Gastroesophageal sphincter (tissue), 4 donors: ENCODE measurements around the gene RBBP7. TPM values are rescaled to one million over a fixed set of nuclear protein-coding genes. Genes with fewer than 3 reads are reported as not detected.

Source experiments
- ATAC-seq: fragments of 150-250 bp; one replicate; pipeline ENCODE4 v1.9.1; 2016; ENCODE audit warnings: mild to moderate bottlenecking, moderate library complexity
- H3K27ac ChIP-seq, 4 donors: fragments of 200-600 bp; sonication (generic) in 3 of 4; 1 replicate in 3 of 4; 2 replicates in 1 of 4; pipeline ENCODE4 v1.5.1; 2016 to 2019
- H3K27me3 ChIP-seq: fragments of 200-600 bp; sonication (generic); one replicate; pipeline ENCODE4 v1.5.1; 2019
- H3K36me3 ChIP-seq, 2 donors: fragments of 200-600 bp; sonication (generic); one replicate each; pipeline ENCODE4 v1.5.1; 2019; ENCODE audit warnings: control low read depth in 1 of 2
- H3K4me1 ChIP-seq, 3 donors: fragments of 200-600 bp; sonication (generic); 1 replicate in 2 of 3; 2 replicates in 1 of 3; pipeline ENCODE4 v1.5.1; 2016 to 2019; ENCODE audit warnings: control low read depth in 2 of 3
- H3K4me3 ChIP-seq, 2 donors: fragments of 200-600 bp; sonication (generic); one replicate each; pipeline ENCODE4 v1.5.1; 2019; ENCODE audit warnings: mild to moderate bottlenecking in 1 of 2, moderate library complexity in 1 of 2
- H3K9me3 ChIP-seq, 3 donors: fragments of 200-600 bp; sonication (generic); one replicate each; pipeline ENCODE4 v1.5.1; 2017 to 2019; ENCODE audit warnings: control low read depth in 2 of 3
- CTCF ChIP-seq, 4 experiments: fragments of 200-600 bp in 2 of 4; fragments of 450-650 bp in 2 of 4; sonication (generic) in 1 of 4; IDR thresholded peaks; one replicate each; pipeline ENCODE4 v1.5.1; 2017 to 2019; ENCODE audit warnings: antibody characterized with exemption in 4 of 4, mild to moderate bottlenecking in 2 of 4, moderate library complexity in 2 of 4
- EP300 ChIP-seq: sonication (generic); formaldehyde crosslinking; IDR thresholded peaks from one replicate; pipeline ENCODE4 v1.6.1; 2017; ENCODE audit warnings: antibody characterized with exemption, mild to moderate bottlenecking
- POLR2A ChIP-seq, 2 donors: fragments of 450-650 bp; IDR thresholded peaks; one replicate each; pipeline ENCODE4 v1.6.1; 2017; ENCODE audit warnings: antibody characterized with exemption in 2 of 2, mild to moderate bottlenecking in 2 of 2, moderate library complexity in 1 of 2
- POLR2AphosphoS5 ChIP-seq: sonication (generic); formaldehyde crosslinking; IDR thresholded peaks from one replicate; pipeline ENCODE4 v1.6.1; 2017; ENCODE audit warnings: antibody characterized with exemption
- WGBS, 2 donors: methylation state at CpG; one replicate each; pipeline ENCODE4 v1.1.5; 2018; ENCODE audit warnings: low coverage in 1 of 2; 5-methylcytosine and 5-hydroxymethylcytosine counted together
- total RNA-seq, 4 donors: library from RNA; depleted of rRNA; stranded (reverse); fragments of >200 nt; gene quantifications; one replicate each; pipeline ENCODE4 v1.1.0, GENCODE V29; 2016

The RBBP7 gene
- total RNA-seq, 4 donors from 2014 or later, result 112 to 233 (median 119) TPM

GRCh38 chrX:16910376-16910775, 40.2 kb upstream of the RBBP7 start:
- Histone ChIP-seq H3K9me3 (no peaks in the 10 kb centered on the region), H3K27me3 (no peaks in the 10 kb centered on the region), H3K4me1 (no peaks in the 10 kb centered on the region), H3K27ac (no peak overlapping the region), H3K36me3 (no peaks in the 10 kb centered on the region), H3K4me3 (no peak overlapping the region)
- no peak for ATAC-seq
- 71% methylated on average over 1 of the region's 1 CpG; no CpG with 5 or more reads in 1 of the 2 donors for WGBS, 2 donors
- TF ChIP-seq POLR2AphosphoS5 (no peak), EP300 (no peak), POLR2A (IDR thresholded peaks at IDR 0.05) (no peak), CTCF (IDR thresholded peaks at IDR 0.05) (no peak)

GRCh38 chrX:16903274-16904022, 33.3 kb upstream of the RBBP7 start:
- H3K27ac ChIP-seq, result no peak overlapping the region
- TF ChIP-seq EP300 (no peak), POLR2AphosphoS5 (no peak)
- ATAC-seq, result no peak
- no peaks in the 10 kb centered on the region for H3K36me3 ChIP-seq
- no peak overlapping the region for H3K4me3 ChIP-seq
- H3K27me3 ChIP-seq, result no peaks in the 10 kb centered on the region
- H3K9me3 ChIP-seq, result no peaks in the 10 kb centered on the region
- H3K4me1 ChIP-seq, result no peaks in the 10 kb centered on the region
- WGBS, 2 donors, result 27 to 47% methylated on average over 2 to 3 of the region's 8 CpGs

GRCh38 chrX:16897445-16897844, 27.3 kb upstream of the RBBP7 start:
- Histone ChIP-seq H3K36me3 (no peaks in the 10 kb centered on the region), H3K9me3 (no peaks in the 10 kb centered on the region), H3K27ac (no peak overlapping the region), H3K4me1 (no peaks in the 10 kb centered on the region), H3K27me3 (no peaks in the 10 kb centered on the region), H3K4me3 (no peak overlapping the region)
- no CpG with 5 or more reads among the region's 2 CpGs for WGBS, 2 donors
- no peak for TF ChIP-seq CTCF (IDR thresholded peaks at IDR 0.05)
- no peak for TF ChIP-seq POLR2AphosphoS5
- TF ChIP-seq POLR2A (IDR thresholded peaks at IDR 0.05), result no peak
- no peak for TF ChIP-seq EP300
- ATAC-seq, result no peak

- no peaks in the 10 kb centered on the region for H3K36me3 ChIP-seq
- H3K4me1 ChIP-seq, result no peaks in the 10 kb centered on the region
- no peaks in the 10 kb centered on the region for H3K9me3 ChIP-seq
- H3K4me3 ChIP-seq, result no peak overlapping the region
- no peak for TF ChIP-seq EP300
- peak; percentile 31 to 85 (median 54) for TF ChIP-seq CTCF (IDR thresholded peaks at IDR 0.05)
- no peak for TF ChIP-seq POLR2A (IDR thresholded peaks at IDR 0.05)
- no peak for TF ChIP-seq POLR2AphosphoS5
- peak; percentile 64 for ATAC-seq
- H3K27ac ChIP-seq, result no peak overlapping the region
- no peaks in the 10 kb centered on the region for H3K27me3 ChIP-seq
- WGBS, 2 donors, result 10% methylated on average over 7 to 9 of the region's 9 CpGs
These were observed 22.6 kb upstream of the RBBP7 start for GRCh38 chrX:16892504-16893362.

- H3K9me3 ChIP-seq, result no peaks in the 10 kb centered on the region
- H3K4me1 ChIP-seq, result peaks cover 0 to 13% (median 0%) of the 10 kb centered on the region in 3 donors
- 71 to 100% methylated on average over 1 of the region's 1 CpG for WGBS, 2 donors
- H3K36me3 ChIP-seq, result no peaks in the 10 kb centered on the region
- H3K27ac ChIP-seq, result no peak overlapping the region
- no peak overlapping the region for H3K4me3 ChIP-seq
- TF ChIP-seq EP300, result no peak
- H3K27me3 ChIP-seq, result no peaks in the 10 kb centered on the region
- no peak for ATAC-seq
These were observed 15.5 kb upstream of the RBBP7 start for GRCh38 chrX:16885628-16886027.
